PC-9 (cell line): ENCODE measurements around the gene GTPBP3. TPM values are rescaled to one million over a fixed set of nuclear protein-coding genes. Genes with fewer than 3 reads are reported as not detected.

Source experiments
- BruUV-seq: library from RNA; stranded (reverse); fragments of 400-500 nt; replicated peaks from 2 replicates; lab custom pipeline; 2021; lab: Mats Ljungman, UMichigan
- CTCF ChIA-PET: fragments of 300-600 bp; sonication (Branson Sonifier 250); formaldehyde crosslinking; loops from one replicate; lab custom pipeline; 2022; ENCODE audit warnings: antibody characterized with exemption; lab: Charles Lee
- POLR2A ChIA-PET: fragments of 300-600 bp; sonication (Branson Sonifier 250); formaldehyde crosslinking; loops from one replicate; lab custom pipeline; 2022; ENCODE audit warnings: antibody characterized with exemption; ENCODE audit not compliant: unreplicated experiment; lab: Charles Lee
- DNase-seq, 2 experiments: peaks; one replicate each; pipeline versions ENCODE4 v3.0.0 to v3.0.0-alpha.2; 2015 to 2022; ENCODE audit warnings: mixed read lengths in 1 of 2
- H2AFZ ChIP-seq: fragments of 200-600 bp; sonication (generic); 2 replicates; pipeline ENCODE4 v1.8.1; 2017; ENCODE audit warnings: antibody characterized with exemption
- H3F3A ChIP-seq: fragments of 200-600 bp; sonication (generic); 2 replicates; pipeline ENCODE4 v1.8.1; 2017; ENCODE audit warnings: antibody characterized with exemption, mild to moderate bottlenecking, low read depth; ENCODE audit not compliant: insufficient read depth
- H3K27ac ChIP-seq: fragments of 200-600 bp; sonication (generic); 2 replicates; pipeline ENCODE4 v1.6.1; 2016; ENCODE audit warnings: mixed run types
- H3K27me3 ChIP-seq: fragments of 200-600 bp; sonication (generic); 2 replicates; pipeline ENCODE4 v1.6.1; 2016; ENCODE audit warnings: low read depth, mixed run types; ENCODE audit not compliant: insufficient read depth
- H3K36me3 ChIP-seq: fragments of 200-600 bp; sonication (generic); 2 replicates; pipeline ENCODE4 v1.6.1; 2016; ENCODE audit warnings: low read depth, mixed run types
- H3K4me1 ChIP-seq: fragments of 200-600 bp; sonication (generic); replicated peaks from 2 replicates; pipeline ENCODE4 v1.6.1; 2016; ENCODE audit warnings: mixed run types; ENCODE audit not compliant: insufficient read depth
- H3K4me2 ChIP-seq: fragments of 200-600 bp; sonication (generic); 2 replicates; pipeline ENCODE4 v1.6.1; 2017; ENCODE audit warnings: mixed run types
- H3K4me3 ChIP-seq: fragments of 200-600 bp; sonication (generic); 2 replicates; pipeline ENCODE4 v1.6.1; 2016; ENCODE audit warnings: mixed run types
- H3K79me2 ChIP-seq: fragments of 200-600 bp; sonication (generic); 2 replicates; pipeline ENCODE4 v1.6.1; 2017; ENCODE audit warnings: low read depth, mixed run types
- H3K9me2 ChIP-seq: fragments of 200-600 bp; sonication (generic); 2 replicates; pipeline ENCODE4 v1.8.1; 2017; ENCODE audit warnings: mild to moderate bottlenecking; ENCODE audit not compliant: insufficient read depth
- H3K9me3 ChIP-seq: fragments of 200-600 bp; sonication (generic); 2 replicates; pipeline ENCODE4 v1.8.1; 2016; ENCODE audit warnings: low read depth; ENCODE audit not compliant: insufficient read depth
- H4K20me1 ChIP-seq: fragments of 200-600 bp; sonication (generic); 2 replicates; pipeline ENCODE4 v1.8.1; 2017; ENCODE audit not compliant: insufficient read depth
- CTCF ChIP-seq: fragments of 200-600 bp; sonication (generic); conservative IDR thresholded peaks from 2 replicates; pipeline ENCODE4 v1.6.1; 2017; ENCODE audit warnings: mixed run types, antibody characterized with exemption, mild to moderate bottlenecking, moderate library complexity
- EZH2 ChIP-seq: fragments of 200-600 bp; sonication (generic); IDR thresholded peaks from 2 replicates; pipeline ENCODE4 v1.8.0; 2017; ENCODE audit warnings: antibody characterized with exemption, low read depth
- intact Hi-C: fragments of 100-400 bp; cut with micrococcal nuclease; formaldehyde crosslinking; loops from one replicate; pipeline ENCODE4 v1.10.0; 2022; ENCODE audit not compliant: unreplicated experiment
- total RNA-seq: library from RNA; stranded (reverse); gene quantifications from 2 replicates; pipeline ENCODE4 v1.2.3, GENCODE V29; 2021

Gene GTPBP3
- total RNA-seq, 1 experiment from 2014 or later, result 50.7 TPM

- Histone ChIP-seq H3K27ac (no peak overlapping the region), H3F3A (peaks cover 22% of the 10 kb centered on the region), H3K27me3 (no peaks in the 10 kb centered on the region), H3K4me3 (no peak overlapping the region), H3K4me1 (peaks cover 39% of the 10 kb centered on the region), H3K9me3 (no peaks in the 10 kb centered on the region), H3K4me2 (peak overlapping the region; percentile 46), H3K79me2 (peaks cover 48% of the 10 kb centered on the region), H2AFZ (no peak overlapping the region), H3K36me3 (no peaks in the 10 kb centered on the region), H3K9me2 (no peaks in the 10 kb centered on the region), H4K20me1 (no peaks in the 10 kb centered on the region)
- ChIA-PET POLR2A (interaction anchor here (0.6 to 0.7 kb wide), 2 partner anchors 483 to 547 kb away, joined by 17 to 29 read pairs; no protein-coding TSS in a partner anchor), CTCF (interaction anchor here (0.8 to 1.2 kb wide), 3 partner anchors 12 to 551 kb away, joined by 3 read pairs; no protein-coding TSS in a partner anchor)
- no TSS peak for BruUV-seq
- intact Hi-C loops, result loop anchor here (1.0 to 10.0 kb wide), 4 partner anchors 22 to 628 kb away; partner anchors contain the start of genes CCDC124 and NWD1
- TF ChIP-seq EZH2, result no peak
- no peak for DNase-seq
Observed at GRCh38 chr19:17304386-17305215, 32.8 kb upstream of the GTPBP3 start.

GRCh38 chr19:17305216-17305516, 32.2 kb upstream of the GTPBP3 start:
- no peak overlapping the region for H3K27ac ChIP-seq
- H4K20me1 ChIP-seq, result no peaks in the 10 kb centered on the region
- CTCF ChIA-PET, result interaction anchor here (0.6 to 1.2 kb wide), 4 partner anchors 12 to 551 kb away, joined by 3 to 4 read pairs (median 3); no protein-coding TSS in a partner anchor
- no peaks in the 10 kb centered on the region for H3K9me2 ChIP-seq
- no peak overlapping the region for H2AFZ ChIP-seq
- no peaks in the 10 kb centered on the region for H3K36me3 ChIP-seq
- TF ChIP-seq EZH2 (no peak), CTCF (no peak)
- intact Hi-C loops, result loop anchor here (1.0 to 10.0 kb wide), 4 partner anchors 21 to 627 kb away; partner anchors contain the start of genes CCDC124 and NWD1
- POLR2A ChIA-PET, result interaction anchor here (0.6 to 0.7 kb wide), 2 partner anchors 484 to 546 kb away, joined by 17 to 29 read pairs; no protein-coding TSS in a partner anchor
- H3K4me3 ChIP-seq, result no peak overlapping the region
- no peaks in the 10 kb centered on the region for H3K9me3 ChIP-seq
- BruUV-seq, result no TSS peak
- no peak for DNase-seq
- H3K79me2 ChIP-seq, result peaks cover 50% of the 10 kb centered on the region
- H3K4me1 ChIP-seq, result peaks cover 39% of the 10 kb centered on the region
- H3K4me2 ChIP-seq, result peak overlapping the region; percentile 46
- H3K27me3 ChIP-seq, result no peaks in the 10 kb centered on the region
- peaks cover 22% of the 10 kb centered on the region for H3F3A ChIP-seq

GRCh38 chr19:17305517-17306284, 31.7 kb upstream of the GTPBP3 start, which contains the start of gene MRPL34:
Gene MRPL34, plus strand, starts transcription at chr19:17305872. Its CDS starts 21 bp downstream, at chr19:17305893.
- Histone ChIP-seq H3K4me2 (peak within 1 kb of the TSS; percentile 85), H3K9me2 (no peaks in the 10 kb centered on the region), H3K4me3 (peak within 1 kb of the TSS; percentile 78), H4K20me1 (no peaks in the 10 kb centered on the region), H3F3A (peaks cover 23% of the 10 kb centered on the region), H3K36me3 (no peaks in the 10 kb centered on the region), H3K27ac (peak within 1 kb of the TSS; percentile 30; the same call in 1 of the 2 replicates), H3K27me3 (no peaks in the 10 kb centered on the region), H3K4me1 (peaks cover 45% of the 10 kb centered on the region), H3K9me3 (no peaks in the 10 kb centered on the region), H3K79me2 (peaks cover 50% of the 10 kb centered on the region), H2AFZ (peak within 1 kb of the TSS; percentile 95)
- no TSS peak for BruUV-seq
- no peak for TF ChIP-seq EZH2
- TF ChIP-seq CTCF, result peak; percentile 78
- peak; percentile 99 to 100 for DNase-seq
- POLR2A ChIA-PET, result interaction anchor here (0.6 to 0.7 kb wide), 2 partner anchors 484 to 545 kb away, joined by 17 to 29 read pairs; no protein-coding TSS in a partner anchor
- CTCF ChIA-PET, result interaction anchor here (0.6 to 1.2 kb wide), 4 partner anchors 13 to 550 kb away, joined by 3 to 4 read pairs (median 3); no protein-coding TSS in a partner anchor
- intact Hi-C loops, result loop anchor here (1.0 to 10.0 kb wide), 4 partner anchors 21 to 627 kb away; partner anchors contain the start of genes CCDC124 and NWD1
